T-helper 2 cell treated with Interferon-gamma antibody and Interleukin-4, amounts not matched to agents 5 μg/mL and 100 μg/mL, for 36 hours (primary cell): ENCODE data around the gene DOCK10.
"Not testable (repeated sequence)": the region's sequence is repeated elsewhere in the genome, so short reads cannot be mapped to it uniquely, and the experiment has no call there.

Source experiments
- DNase-seq: peaks from one replicate; pipeline ENCODE4 v3.0.0; 2021; ENCODE audit warnings: low spot score
- H3K27ac Mint-ChIP-seq: one replicate; pipeline ENCODE4 v1.8.0; 2021; ENCODE audit warnings: mild to moderate bottlenecking, mixed read lengths
- H3K27me3 Mint-ChIP-seq: one replicate; pipeline ENCODE4 v1.8.0; 2021; ENCODE audit warnings: low read depth, mixed read lengths
- H3K36me3 Mint-ChIP-seq: one replicate; pipeline ENCODE4 v1.8.0; 2021; ENCODE audit warnings: low read depth, mixed read lengths
- H3K4me1 Mint-ChIP-seq: one replicate; pipeline ENCODE4 v1.8.0; 2021; ENCODE audit warnings: low read depth, mixed read lengths
- H3K4me3 Mint-ChIP-seq: one replicate; pipeline ENCODE4 v1.8.0; 2022; ENCODE audit warnings: mild to moderate bottlenecking, moderate library complexity, mixed read lengths
- H3K9me3 Mint-ChIP-seq: one replicate; pipeline ENCODE4 v1.8.0; 2021; ENCODE audit warnings: mixed read lengths

DOCK10 gene

GRCh38 chr2:224930990-224931389, 111.3 kb downstream of the DOCK10 start:
- DNase-seq: no peak
- peaks cover 70% of the 10 kb centered on the region for H3K36me3 Mint-ChIP-seq
- H3K4me1 Mint-ChIP-seq: peaks cover 91% of the 10 kb centered on the region
- no peaks in the 10 kb centered on the region for H3K27me3 Mint-ChIP-seq
- peak overlapping the region; percentile 88 for H3K27ac Mint-ChIP-seq
- peak overlapping the region; percentile 66 for H3K4me3 Mint-ChIP-seq
- H3K9me3 Mint-ChIP-seq: no peaks in the 10 kb centered on the region

- Mint-ChIP-seq H3K9me3 (no peaks in the 10 kb centered on the region), H3K27ac (peak overlapping the region; percentile 88), H3K27me3 (no peaks in the 10 kb centered on the region), H3K4me3 (peak overlapping the region; percentile 66), H3K4me1 (peaks cover 97% of the 10 kb centered on the region), H3K36me3 (peaks cover 77% of the 10 kb centered on the region)
- DNase-seq: peak; percentile 53
Observed at GRCh38 chr2:224930124-224930523, 112.1 kb downstream of the DOCK10 start.

GRCh38 chr2:224929512-224929911, 112.8 kb downstream of the DOCK10 start:
- Mint-ChIP-seq H3K36me3 (peaks cover 75% of the 10 kb centered on the region), H3K4me1 (peaks cover 97% of the 10 kb centered on the region), H3K27me3 (no peaks in the 10 kb centered on the region), H3K9me3 (no peaks in the 10 kb centered on the region), H3K27ac (peak overlapping the region; percentile 88), H3K4me3 (peak overlapping the region; percentile 66)
- DNase-seq: no peak

GRCh38 chr2:224927646-224928173, 114.6 kb downstream of the DOCK10 start:
- DNase-seq: peak; percentile 69
- Mint-ChIP-seq H3K27ac (peak overlapping the region; percentile 88), H3K27me3 (no peaks in the 10 kb centered on the region), H3K36me3 (peaks cover 84% of the 10 kb centered on the region), H3K4me3 (peak overlapping the region; percentile 66), H3K4me1 (peaks cover 95% of the 10 kb centered on the region), H3K9me3 (no peaks in the 10 kb centered on the region)

GRCh38 chr2:224927011-224927410, 115.3 kb downstream of the DOCK10 start:
- Mint-ChIP-seq H3K4me3 (peak overlapping the region; percentile 66), H3K9me3 (no peaks in the 10 kb centered on the region), H3K27ac (peak overlapping the region; percentile 88), H3K36me3 (peaks cover 82% of the 10 kb centered on the region), H3K27me3 (no peaks in the 10 kb centered on the region), H3K4me1 (peaks cover 95% of the 10 kb centered on the region)
- DNase-seq: no peak

GRCh38 chr2:224925810-224926100, 116.5 kb downstream of the DOCK10 start:
- Mint-ChIP-seq H3K9me3 (no peaks in the 10 kb centered on the region), H3K27me3 (no peaks in the 10 kb centered on the region), H3K4me1 (peaks cover 85% of the 10 kb centered on the region), H3K4me3 (peak overlapping the region; percentile 78), H3K27ac (peak overlapping the region; percentile 88), H3K36me3 (peaks cover 70% of the 10 kb centered on the region)
- DNase-seq: no peak

GRCh38 chr2:224925061-224925809, 117.0 kb downstream of the DOCK10 start:
- DNase-seq: no peak
- H3K4me3 Mint-ChIP-seq: peak overlapping the region; percentile 78

GRCh38 chr2:224924631-224925030, 117.6 kb downstream of the DOCK10 start:
- Mint-ChIP-seq H3K36me3 (peaks cover 61% of the 10 kb centered on the region), H3K27me3 (no peaks in the 10 kb centered on the region), H3K4me1 (peaks cover 76% of the 10 kb centered on the region), H3K27ac (peak overlapping the region; percentile 88), H3K9me3 (no peaks in the 10 kb centered on the region), H3K4me3 (peak overlapping the region; percentile 78)
- DNase-seq: no peak

More at GRCh38 chr2:224925061-224925809, 117.0 kb downstream of the DOCK10 start:
- no peaks in the 10 kb centered on the region for H3K27me3 Mint-ChIP-seq
- peaks cover 65% of the 10 kb centered on the region for H3K36me3 Mint-ChIP-seq
- H3K9me3 Mint-ChIP-seq: no peaks in the 10 kb centered on the region
- peaks cover 80% of the 10 kb centered on the region for H3K4me1 Mint-ChIP-seq
- peak overlapping the region; percentile 88 for H3K27ac Mint-ChIP-seq

- peaks cover 37% of the 10 kb centered on the region for H3K36me3 Mint-ChIP-seq
- peak overlapping the region; percentile 61 for H3K27ac Mint-ChIP-seq
- H3K4me3 Mint-ChIP-seq: peak overlapping the region; percentile 42
- H3K4me1 Mint-ChIP-seq: peaks cover 52% of the 10 kb centered on the region
- no peaks in the 10 kb centered on the region for H3K27me3 Mint-ChIP-seq
- no peaks in the 10 kb centered on the region for H3K9me3 Mint-ChIP-seq
- DNase-seq: no peak
Observed at GRCh38 chr2:224922142-224922727, 120.0 kb downstream of the DOCK10 start.

- DNase-seq: no peak
- no peak overlapping the region for H3K4me3 Mint-ChIP-seq
Observed at GRCh38 chr2:224919472-224920110, 122.7 kb downstream of the DOCK10 start.

GRCh38 chr2:224918626-224919471, 123.4 kb downstream of the DOCK10 start:
- H3K27ac Mint-ChIP-seq: no peak overlapping the region
- peaks cover 23% of the 10 kb centered on the region for H3K4me1 Mint-ChIP-seq
- H3K9me3 Mint-ChIP-seq: no peaks in the 10 kb centered on the region
- H3K27me3 Mint-ChIP-seq: no peaks in the 10 kb centered on the region
- peaks cover 20% of the 10 kb centered on the region for H3K36me3 Mint-ChIP-seq
- H3K4me3 Mint-ChIP-seq: no peak overlapping the region
- no peak for DNase-seq

More at GRCh38 chr2:224919472-224920110, 122.7 kb downstream of the DOCK10 start:
- Mint-ChIP-seq H3K4me1 (peaks cover 30% of the 10 kb centered on the region), H3K9me3 (no peaks in the 10 kb centered on the region), H3K27ac (no peak overlapping the region), H3K27me3 (no peaks in the 10 kb centered on the region), H3K36me3 (peaks cover 27% of the 10 kb centered on the region)

GRCh38 chr2:224917246-224917645, 125.0 kb downstream of the DOCK10 start:
- not testable (repeated sequence) for H3K9me3 Mint-ChIP-seq, H3K4me3 Mint-ChIP-seq, H3K27ac Mint-ChIP-seq, DNase-seq, H3K27me3 Mint-ChIP-seq
- Mint-ChIP-seq H3K36me3 (peaks cover 17% of the 10 kb centered on the region), H3K4me1 (peaks cover 11% of the 10 kb centered on the region)

GRCh38 chr2:224915136-224915535, 127.1 kb downstream of the DOCK10 start:
- Mint-ChIP-seq H3K36me3 (peaks cover 32% of the 10 kb centered on the region), H3K4me3 (no peak overlapping the region), H3K27me3 (no peaks in the 10 kb centered on the region), H3K9me3 (no peaks in the 10 kb centered on the region), H3K27ac (no peak overlapping the region), H3K4me1 (peaks cover 20% of the 10 kb centered on the region)
- no peak for DNase-seq
